GM12878 (cell line): ENCODE data around the gene NFATC1.

Source experiments
- CEBPB ChIP-seq, 2 experiments: fragments of 150-350 bp in 1 of 2; IDR thresholded peaks; 2 replicates each; pipeline ENCODE4 v1.6.1; 2012 to 2014; ENCODE audit warnings: low read depth in 2 of 2, low read length in 2 of 2, borderline replicate concordance in 1 of 2, inconsistent platforms in 1 of 2
- CHD1 ChIP-seq: IDR thresholded peaks from 2 replicates; pipeline ENCODE4 v1.6.1; 2012; ENCODE audit warnings: low read depth, low read length, improper control_type of control experiment
- CREM ChIP-seq: IDR thresholded peaks from 2 replicates; pipeline ENCODE4 v1.6.1; 2014; ENCODE audit warnings: antibody characterized with exemption, low read depth
- NFYB ChIP-seq: IDR thresholded peaks from 2 replicates; pipeline ENCODE4 v1.6.1; 2011; ENCODE audit warnings: low read depth, mild to moderate bottlenecking, low read length, improper control_type of control experiment, moderate library complexity; ENCODE audit not compliant: insufficient read depth
- POLR2AphosphoS5 ChIP-seq: IDR thresholded peaks from 2 replicates; pipeline ENCODE4 v1.6.1; 2011; ENCODE audit warnings: mild to moderate bottlenecking, low read length, inconsistent platforms
- SIX5 ChIP-seq: IDR thresholded peaks from 2 replicates; pipeline ENCODE4 v1.6.1; 2011; ENCODE audit warnings: mild to moderate bottlenecking, low read depth, low read length, moderate library complexity; ENCODE audit not compliant: severe bottlenecking
- TF ChIP-seq, protein P1 (sequence below): fragments of 450-650 bp; IDR thresholded peaks from 2 replicates; pipeline ENCODE4 v1.6.1; 2018; ENCODE audit warnings: borderline replicate concordance, mild to moderate bottlenecking; ENCODE audit not compliant: partially characterized antibody
- TF ChIP-seq, protein P2 (sequence below), 3 experiments: IDR thresholded peaks in 2 of 3; conservative IDR thresholded peaks in 1 of 3; 2 replicates each; pipeline ENCODE4 v1.5.1; 2011; ENCODE audit warnings: low read depth in 3 of 3, low read length in 3 of 3, mild to moderate bottlenecking in 3 of 3, control low read depth in 2 of 3, moderate library complexity in 2 of 3, inconsistent platforms in 1 of 3, mixed read lengths in 1 of 3; ENCODE audit not compliant: control insufficient read depth in 2 of 3, insufficient read depth in 1 of 3; ENCODE audit errors: extremely low read depth in 1 of 3

DNA sequence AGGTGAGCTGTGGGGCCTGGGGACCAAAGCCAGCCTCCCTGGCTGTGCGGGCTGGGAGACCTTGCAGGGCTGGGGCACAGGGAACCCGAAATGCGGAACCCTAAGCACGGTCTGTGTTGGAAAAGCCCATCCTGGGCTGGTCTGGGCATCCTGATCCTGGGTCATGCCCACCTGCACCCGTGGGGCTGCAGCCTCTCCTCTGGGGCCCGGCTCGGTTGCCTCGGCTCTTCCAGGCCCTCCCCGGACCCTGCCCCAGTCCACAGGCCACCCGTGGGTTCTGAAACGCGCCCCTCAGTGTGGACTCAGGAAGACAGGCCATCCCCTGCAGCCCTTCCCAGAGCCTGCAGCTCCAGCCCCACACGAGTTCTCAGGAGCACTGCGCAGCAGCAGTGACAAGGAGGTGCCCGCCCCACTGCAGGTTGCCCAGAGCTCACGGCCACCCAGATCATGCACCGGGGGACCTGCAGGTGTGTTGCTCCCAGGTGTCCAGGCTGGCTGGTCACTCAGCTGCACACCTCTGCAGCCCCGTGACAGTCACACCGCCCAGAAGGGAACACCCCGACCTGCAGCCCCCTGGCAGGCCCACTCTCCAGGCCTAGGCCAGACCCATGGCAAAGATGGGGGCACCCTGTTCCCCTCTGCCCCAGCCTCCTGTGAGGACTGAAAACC is 12.2 kb upstream of the NFATC1 start:
- TF ChIP-seq, protein P1, sequence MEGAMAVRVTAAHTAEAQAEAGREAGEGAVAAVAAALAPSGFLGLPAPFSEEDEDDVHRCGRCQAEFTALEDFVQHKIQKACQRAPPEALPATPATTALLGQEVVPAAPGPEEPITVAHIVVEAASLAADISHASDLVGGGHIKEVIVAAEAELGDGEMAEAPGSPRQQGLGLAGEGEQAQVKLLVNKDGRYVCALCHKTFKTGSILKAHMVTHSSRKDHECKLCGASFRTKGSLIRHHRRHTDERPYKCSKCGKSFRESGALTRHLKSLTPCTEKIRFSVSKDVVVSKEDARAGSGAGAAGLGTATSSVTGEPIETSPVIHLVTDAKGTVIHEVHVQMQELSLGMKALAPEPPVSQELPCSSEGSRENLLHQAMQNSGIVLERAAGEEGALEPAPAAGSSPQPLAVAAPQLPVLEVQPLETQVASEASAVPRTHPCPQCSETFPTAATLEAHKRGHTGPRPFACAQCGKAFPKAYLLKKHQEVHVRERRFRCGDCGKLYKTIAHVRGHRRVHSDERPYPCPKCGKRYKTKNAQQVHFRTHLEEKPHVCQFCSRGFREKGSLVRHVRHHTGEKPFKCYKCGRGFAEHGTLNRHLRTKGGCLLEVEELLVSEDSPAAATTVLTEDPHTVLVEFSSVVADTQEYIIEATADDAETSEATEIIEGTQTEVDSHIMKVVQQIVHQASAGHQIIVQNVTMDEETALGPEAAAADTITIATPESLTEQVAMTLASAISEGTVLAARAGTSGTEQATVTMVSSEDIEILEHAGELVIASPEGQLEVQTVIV: no peak
- TF ChIP-seq CHD1: no peak
- no peak for TF ChIP-seq SIX5
- TF ChIP-seq, protein P2, sequence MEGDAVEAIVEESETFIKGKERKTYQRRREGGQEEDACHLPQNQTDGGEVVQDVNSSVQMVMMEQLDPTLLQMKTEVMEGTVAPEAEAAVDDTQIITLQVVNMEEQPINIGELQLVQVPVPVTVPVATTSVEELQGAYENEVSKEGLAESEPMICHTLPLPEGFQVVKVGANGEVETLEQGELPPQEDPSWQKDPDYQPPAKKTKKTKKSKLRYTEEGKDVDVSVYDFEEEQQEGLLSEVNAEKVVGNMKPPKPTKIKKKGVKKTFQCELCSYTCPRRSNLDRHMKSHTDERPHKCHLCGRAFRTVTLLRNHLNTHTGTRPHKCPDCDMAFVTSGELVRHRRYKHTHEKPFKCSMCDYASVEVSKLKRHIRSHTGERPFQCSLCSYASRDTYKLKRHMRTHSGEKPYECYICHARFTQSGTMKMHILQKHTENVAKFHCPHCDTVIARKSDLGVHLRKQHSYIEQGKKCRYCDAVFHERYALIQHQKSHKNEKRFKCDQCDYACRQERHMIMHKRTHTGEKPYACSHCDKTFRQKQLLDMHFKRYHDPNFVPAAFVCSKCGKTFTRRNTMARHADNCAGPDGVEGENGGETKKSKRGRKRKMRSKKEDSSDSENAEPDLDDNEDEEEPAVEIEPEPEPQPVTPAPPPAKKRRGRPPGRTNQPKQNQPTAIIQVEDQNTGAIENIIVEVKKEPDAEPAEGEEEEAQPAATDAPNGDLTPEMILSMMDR (IDR thresholded peaks at IDR 0.05 in 2 of 3, conservative IDR thresholded peaks at IDR 0.05 in 1 of 3; ENCODE audit: control insufficient read depth in 2 of 3, extremely low read depth in 1 of 3, insufficient read depth in 1 of 3, low read depth in 3 of 3, low read length in 3 of 3): no peak
- no peak for TF ChIP-seq NFYB
- no peak for TF ChIP-seq POLR2AphosphoS5
- no peak for TF ChIP-seq CREM
- TF ChIP-seq CEBPB (IDR thresholded peaks at IDR 0.05; ENCODE audit: borderline replicate concordance in 1 of 2, low read depth in 2 of 2, low read length in 2 of 2): no peak
